ENCODE data around the gene PRKCE.

- no peak for TF ChIP-seq CTCF (IDR thresholded peaks at IDR 0.05)
- TF ChIP-seq POLR2A (IDR thresholded peaks at IDR 0.05), result no peak
Measured at GRCh38 chr2:45781464-45781811, 130.0 kb downstream of the PRKCE start.

All from sigmoid colon (tissue), 3 donors.